HG03565 (cell line): Measurements from ENCODE around the gene YY1AP1.
A peak's percentile ranks its signal among the peaks of the same experiment; 100 is the strongest.
"Not testable (repeated sequence)": the region's sequence is repeated elsewhere in the genome, so short reads cannot be mapped to it uniquely, and the experiment has no call there.

Source experiments
- ATAC-seq: cut with Tn5 transposase; IDR thresholded peaks from one replicate; pipeline ENCODE4 v1.9.1; 2021; ENCODE audit warnings: mild to moderate bottlenecking, moderate library complexity; ENCODE audit not compliant: unreplicated experiment

YY1AP1 gene

GRCh38 chr1:155648207-155649147 is 40.1 kb downstream of the YY1AP1 start:
- ATAC-seq: no peak

- no peak for ATAC-seq
These were observed 42.3 kb downstream of the YY1AP1 start for GRCh38 chr1:155646307-155646706.

- no peak for ATAC-seq
These were observed 42.9 kb downstream of the YY1AP1 start for GRCh38 chr1:155645648-155646047.

GRCh38 chr1:155645034-155645598 is 43.5 kb downstream of the YY1AP1 start:
- no peak for ATAC-seq

GRCh38 chr1:155643230-155643629 is 45.3 kb downstream of the YY1AP1 start:
- no peak for ATAC-seq

- not testable (repeated sequence) for ATAC-seq
These were observed 45.9 kb downstream of the YY1AP1 start for GRCh38 chr1:155642559-155643180.

- no peak for ATAC-seq
These were observed 48.2 kb downstream of the YY1AP1 start for GRCh38 chr1:155640367-155640766.

- no peak for ATAC-seq
These were observed 52.0 kb downstream of the YY1AP1 start for GRCh38 chr1:155636397-155637153.

- not testable (repeated sequence) for ATAC-seq
These were observed 62.1 kb downstream of the YY1AP1 start for GRCh38 chr1:155626428-155626827.

GRCh38 chr1:155623357-155623756 is 65.2 kb downstream of the YY1AP1 start:
- no peak for ATAC-seq

GRCh38 chr1:155622191-155622590 is 66.4 kb downstream of the YY1AP1 start:
- no peak for ATAC-seq

- ATAC-seq: not testable (repeated sequence)
These were observed 75.3 kb downstream of the YY1AP1 start for GRCh38 chr1:155613226-155613625.

- ATAC-seq: not testable (repeated sequence)
These were observed 78.3 kb downstream of the YY1AP1 start for GRCh38 chr1:155610257-155610647.

- peak; percentile 87 for ATAC-seq
These were observed 78.9 kb downstream of the YY1AP1 start, which contains the start of gene MSTO1 for GRCh38 chr1:155609515-155610256. TSS of gene MSTO1 (plus strand) at chr1:155610218. CDS start at chr1:155610249, 31 bp downstream.
